HEK293T (cell line): ENCODE data around the gene SYCN.

ENCODE experiments used
- ELF4 ChIP-seq: fragments of 450-650 bp; IDR thresholded peaks from 2 replicates; pipeline ENCODE4 v1.6.1; 2017; ENCODE audit warnings: antibody characterized with exemption
- LEF1 ChIP-seq: fragments of 450-650 bp; IDR thresholded peaks from 2 replicates; pipeline ENCODE4 v1.6.1; 2017; ENCODE audit warnings: mild to moderate bottlenecking, borderline replicate concordance
- ZNF384 ChIP-seq: fragments of 450-650 bp; IDR thresholded peaks from 2 replicates; pipeline ENCODE4 v1.6.1; 2016

DNA sequence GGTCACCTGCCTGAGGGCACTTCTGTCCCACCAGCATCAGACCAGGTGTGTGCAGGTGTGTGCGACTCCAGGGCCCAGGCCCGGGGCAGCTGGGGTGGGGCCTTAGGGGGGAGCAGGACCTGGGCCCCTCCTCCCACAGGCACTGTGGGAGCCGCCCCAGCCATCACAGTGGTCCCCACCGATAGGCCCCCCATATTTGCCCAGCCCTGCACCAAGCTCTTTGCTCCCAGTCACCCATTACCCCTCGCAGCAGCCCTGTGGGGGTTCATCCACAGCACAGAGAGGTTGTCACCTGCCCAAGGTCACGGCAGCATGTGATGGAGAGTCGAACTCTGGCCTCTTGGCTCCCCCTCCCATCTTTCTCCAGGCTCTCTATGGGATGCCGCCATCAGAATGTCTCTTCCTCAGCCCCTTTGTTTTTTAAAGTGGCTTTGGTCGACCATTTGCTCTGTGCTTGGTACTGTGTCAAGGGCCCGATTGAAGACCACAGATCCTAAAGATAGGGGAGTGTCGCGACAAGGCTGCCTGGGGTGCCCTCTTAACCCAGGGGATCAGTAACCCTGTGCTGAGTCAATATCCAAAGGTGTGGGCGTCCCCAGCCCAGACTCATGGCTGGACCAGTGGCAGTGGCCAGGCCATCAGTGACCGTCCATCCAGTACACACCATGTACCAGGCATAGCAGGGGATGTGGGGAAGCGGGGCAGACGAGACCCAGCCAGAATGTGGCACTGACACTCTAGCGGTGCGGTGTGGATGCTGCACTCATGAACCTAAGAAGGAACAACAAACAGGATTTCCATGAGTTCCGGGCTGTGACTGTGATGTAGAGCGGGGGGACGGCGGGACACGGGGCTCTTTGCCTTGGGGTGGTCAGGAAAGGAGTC, 35.6 kb downstream of the SYCN start:
- TF ChIP-seq ELF4 (no peak), ZNF384 (no peak), LEF1 (no peak)
